Measurements from ENCODE around the gene TMEM132C.

Gene TMEM132C

GRCh38 chr12:128415036-128415560 is 148.1 kb downstream of the TMEM132C start:
- no peak for DNase-seq (ENCODE audit: low spot score)

DNA sequence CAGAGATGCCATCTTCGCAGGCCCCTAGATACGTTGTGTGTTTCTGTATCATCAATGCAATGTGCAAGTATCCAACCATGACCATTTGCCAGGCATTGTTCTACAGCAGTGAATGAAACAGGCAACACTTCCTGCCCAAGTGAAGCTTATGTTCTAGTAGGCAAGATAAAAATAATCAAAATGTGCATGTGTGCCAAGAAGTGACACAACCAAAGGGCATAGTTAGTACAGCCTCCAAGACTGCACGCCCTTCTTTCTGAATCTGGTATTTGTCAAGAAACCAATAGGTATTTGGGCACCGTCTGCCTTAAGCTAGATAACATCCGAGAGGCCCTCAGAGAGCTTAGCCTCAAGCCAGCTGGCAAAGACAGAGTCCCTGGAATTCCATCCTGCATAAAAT is 152.0 kb downstream of the TMEM132C start:
- no peak for DNase-seq (ENCODE audit: low spot score)

GRCh38 chr12:128420163-128420562 is 153.2 kb downstream of the TMEM132C start:
- no peak for DNase-seq (ENCODE audit: low spot score)

DNA sequence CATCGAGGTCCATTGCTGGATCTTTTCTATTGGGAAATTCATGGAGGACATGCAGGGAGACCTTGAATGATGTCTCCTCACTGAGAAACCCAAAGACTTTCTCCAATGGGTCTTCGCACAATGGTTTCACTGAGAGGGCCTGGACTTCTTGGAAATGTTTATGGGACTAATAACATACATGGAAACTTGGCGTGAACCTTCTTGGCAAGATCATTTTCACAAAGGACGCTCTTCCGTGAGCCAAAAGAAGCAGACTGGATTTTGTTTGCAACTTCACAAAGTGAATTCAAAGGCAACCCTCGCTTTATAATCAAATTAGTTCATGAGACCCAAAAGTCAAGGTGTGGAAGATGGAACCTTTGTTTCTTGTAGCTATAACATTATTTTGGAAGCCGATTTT is 154.4 kb downstream of the TMEM132C start:
- DNase-seq (ENCODE audit: low spot score) = no peak

- no peak for DNase-seq (ENCODE audit: low spot score)
Measured at GRCh38 chr12:128423205-128423604, 156.2 kb downstream of the TMEM132C start.

DNA sequence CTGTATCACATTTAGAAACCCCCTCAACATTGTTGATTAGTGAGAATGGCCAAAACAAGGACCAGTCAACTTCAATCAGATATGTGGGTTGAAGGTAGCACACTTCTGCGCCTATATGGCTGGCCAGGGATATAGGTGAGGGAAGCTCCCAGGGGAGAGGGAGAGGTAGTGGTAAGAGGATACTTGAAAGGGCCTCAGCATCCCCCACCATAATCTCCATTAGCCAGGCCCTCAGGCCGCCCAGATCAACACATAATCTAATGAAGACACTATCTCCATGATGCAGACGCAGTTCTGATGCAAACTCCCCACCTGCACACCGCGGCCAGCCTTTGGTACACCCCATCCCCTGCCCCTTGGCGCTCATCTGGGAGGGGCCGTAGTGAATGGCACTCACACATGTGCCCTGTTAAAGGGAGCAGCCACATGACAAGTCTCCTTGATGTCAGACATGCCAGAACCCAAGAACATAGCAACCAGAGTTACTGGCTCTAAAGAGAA is 158.0 kb downstream of the TMEM132C start:
- no peak for DNase-seq (ENCODE audit: low spot score)

- DNase-seq (ENCODE audit: low spot score) = no peak
Measured at GRCh38 chr12:128425666-128426331, 158.8 kb downstream of the TMEM132C start.

GRCh38 chr12:128426511-128426910 is 159.5 kb downstream of the TMEM132C start:
- DNase-seq (ENCODE audit: low spot score) = no peak

GRCh38 chr12:128439796-128440195 is 172.8 kb downstream of the TMEM132C start:
- no peak for DNase-seq (ENCODE audit: low spot score)

- DNase-seq (ENCODE audit: low spot score) = no peak
Measured at GRCh38 chr12:128442096-128442495, 175.1 kb downstream of the TMEM132C start.

- DNase-seq (ENCODE audit: low spot score) = no peak
Measured at GRCh38 chr12:128444598-128444997, 177.6 kb downstream of the TMEM132C start.

DNA sequence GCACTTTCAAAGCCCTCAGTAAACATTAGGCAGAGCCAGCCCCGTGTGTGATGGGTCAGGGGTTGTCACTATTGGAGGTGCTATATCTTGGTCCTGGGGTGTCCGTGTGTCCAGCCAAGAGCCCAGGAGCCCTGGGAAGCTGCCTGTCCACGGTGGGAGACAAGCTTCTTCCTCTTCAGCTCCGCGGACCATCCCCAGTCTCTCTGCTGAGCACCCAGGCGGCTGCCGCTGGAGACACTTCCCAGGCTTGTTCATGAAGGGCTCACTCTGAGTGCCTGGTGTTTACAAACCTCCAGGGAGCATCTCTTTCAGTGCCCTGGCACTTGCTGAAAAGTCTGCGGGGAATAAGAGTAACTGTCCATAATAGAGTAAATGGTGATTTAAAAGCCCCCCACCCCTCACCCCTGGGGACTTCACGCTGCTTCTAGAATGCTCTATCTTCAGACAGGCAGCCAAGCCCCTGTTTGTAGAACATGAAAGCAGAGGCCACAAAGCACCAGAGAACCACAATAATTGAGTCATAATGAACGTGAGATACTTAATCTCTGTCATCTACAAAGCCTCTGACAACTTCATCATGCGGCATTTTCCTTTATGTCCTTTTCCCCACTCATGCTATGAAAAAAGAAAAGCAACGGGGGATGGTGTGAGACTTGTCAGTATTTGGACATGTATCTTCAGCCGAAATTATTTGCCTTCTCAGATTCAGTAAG is 178.6 kb downstream of the TMEM132C start:
- no peak for DNase-seq (ENCODE audit: low spot score)

DNA sequence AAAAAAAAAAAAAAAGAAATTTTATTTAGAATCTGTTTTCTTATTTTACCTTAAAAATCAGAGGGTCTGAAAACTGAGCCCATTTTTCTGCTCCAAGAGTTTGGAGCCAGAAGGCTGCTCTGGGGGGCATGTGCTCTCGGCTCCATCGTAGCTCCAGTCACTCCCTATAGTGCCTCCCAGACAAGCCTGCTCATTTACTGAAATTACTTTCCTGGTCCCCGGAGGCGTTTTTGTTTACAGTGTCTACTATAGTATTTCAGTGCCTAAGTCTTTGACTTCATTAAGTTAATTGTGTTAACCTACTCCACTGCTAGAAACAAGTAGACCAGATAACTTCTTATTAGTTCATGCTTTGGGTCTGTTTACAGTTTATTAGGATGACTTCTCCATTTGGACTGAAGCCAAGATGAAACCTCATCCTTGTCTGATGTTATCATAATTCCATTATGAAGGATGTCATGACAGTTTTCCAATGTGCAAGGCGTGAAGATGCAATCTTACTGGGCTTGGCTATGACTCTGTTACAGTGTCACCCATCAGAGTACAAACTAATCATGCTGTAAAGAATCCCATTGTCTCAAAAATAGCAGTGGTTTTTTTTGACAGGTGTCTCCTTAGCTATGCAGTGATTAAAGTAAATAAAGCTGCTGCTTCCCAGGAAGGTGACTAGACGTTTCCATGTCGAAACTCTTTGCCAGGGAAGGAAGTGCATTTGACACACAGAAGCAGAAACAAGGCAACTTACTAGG is 182.3 kb downstream of the TMEM132C start:
- DNase-seq (ENCODE audit: low spot score) = no peak

DNA sequence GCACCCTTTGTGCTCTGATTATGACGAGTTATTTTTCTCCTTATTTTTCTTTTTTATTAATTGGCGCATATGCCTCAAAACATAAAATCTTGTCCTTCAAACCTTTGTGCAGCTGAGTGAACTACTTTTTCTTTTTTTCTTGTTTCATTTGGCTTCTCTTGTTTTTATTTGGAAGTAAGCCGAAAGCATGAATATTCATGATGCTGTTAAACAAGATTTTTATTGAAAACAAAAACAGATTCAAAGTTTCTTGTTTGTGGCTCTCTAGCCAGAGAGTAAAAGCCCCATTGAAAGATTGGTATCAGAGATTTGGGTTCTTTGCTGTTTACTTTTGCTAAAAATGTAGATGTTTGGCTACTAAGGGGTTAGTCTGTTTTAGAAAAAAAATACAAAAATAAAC is 183.8 kb downstream of the TMEM132C start:
- DNase-seq (ENCODE audit: low spot score) = peak; percentile 61

- no peak for DNase-seq (ENCODE audit: low spot score)
Measured at GRCh38 chr12:128455851-128456250, 188.9 kb downstream of the TMEM132C start.

GRCh38 chr12:128456922-128457321 is 190.0 kb downstream of the TMEM132C start:
- no peak for DNase-seq (ENCODE audit: low spot score)

- DNase-seq (ENCODE audit: low spot score) = no peak
Measured at GRCh38 chr12:128458301-128458974, 191.5 kb downstream of the TMEM132C start.

- no peak for DNase-seq (ENCODE audit: low spot score)
Measured at GRCh38 chr12:128459067-128459466, 192.1 kb downstream of the TMEM132C start.

GRCh38 chr12:128463881-128464280 is 196.9 kb downstream of the TMEM132C start:
- DNase-seq (ENCODE audit: low spot score) = no peak

DNA sequence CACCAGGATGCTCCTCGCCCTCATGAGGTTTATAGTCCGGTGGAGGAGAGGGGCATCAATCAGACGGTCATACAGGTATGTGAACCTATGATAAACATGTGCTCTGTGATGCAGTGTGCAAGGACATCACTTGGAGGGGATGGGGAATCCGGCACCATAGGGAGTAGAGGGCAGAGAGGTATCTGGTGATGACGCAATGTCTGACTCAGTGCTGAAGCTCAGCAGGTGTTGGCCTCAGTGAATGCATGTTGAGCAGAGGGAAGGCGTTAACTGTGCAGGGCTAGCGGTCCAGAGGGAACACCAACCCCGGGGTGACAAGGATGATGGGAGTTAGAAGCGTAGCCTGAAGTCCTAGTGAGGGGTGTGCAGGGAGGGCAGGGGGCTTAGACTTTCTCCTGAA is 200.9 kb downstream of the TMEM132C start:
- DNase-seq (ENCODE audit: low spot score) = no peak

GRCh38 chr12:128468926-128469325 is 202.0 kb downstream of the TMEM132C start:
- DNase-seq (ENCODE audit: low spot score) = no peak

DNA sequence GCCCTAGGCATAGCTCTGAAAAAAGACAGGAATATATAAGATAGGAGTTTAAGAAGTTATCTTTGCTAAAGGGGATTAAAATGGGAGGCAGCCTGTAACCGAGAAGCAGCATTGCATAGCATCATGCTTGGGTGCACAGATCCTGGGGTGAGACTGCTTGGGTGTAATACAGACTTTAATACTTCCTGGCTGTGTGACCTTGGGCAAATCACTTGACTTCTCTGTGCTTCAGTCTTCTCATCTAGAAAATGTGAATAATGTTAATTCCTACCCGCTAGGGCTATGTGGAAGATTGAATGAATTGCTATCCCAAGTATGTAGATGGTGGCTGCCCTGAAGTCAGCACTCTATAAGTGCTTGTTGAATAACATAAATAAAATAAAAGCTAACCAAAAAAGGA is 204.5 kb downstream of the TMEM132C start:
- DNase-seq (ENCODE audit: low spot score) = no peak
